B cell (primary cell): ENCODE measurements around the gene TRMT1L.

Source experiments
- CTCF ChIP-seq: fragments of 200-600 bp; IDR thresholded peaks from one replicate; pipeline ENCODE4 v1.8.0; 2022; ENCODE audit warnings: antibody characterized with exemption, mild to moderate bottlenecking
- EZH2 ChIP-seq: IDR thresholded peaks from 2 replicates; pipeline ENCODE4 v1.6.1; 2012; ENCODE audit warnings: borderline replicate concordance, low read depth, mild to moderate bottlenecking, moderate library complexity, low read length; ENCODE audit not compliant: insufficient read depth, poor library complexity, severe bottlenecking

- no peak for TF ChIP-seq CTCF
- no peak for TF ChIP-seq EZH2
These were observed 82.4 kb downstream of the TRMT1L start for GRCh38 chr1:185074307-185074706.
